Peyer's patch (tissue), 4 donors: ENCODE data around the gene HDAC11.

Experiments
- CTCF ChIP-seq, 6 experiments: fragments of 450-650 bp in 4 of 6; fragments of 200-600 bp in 2 of 6; sonication (generic) in 1 of 6; IDR thresholded peaks; one replicate each; pipeline ENCODE4 v1.5.1; 2017 to 2019; ENCODE audit warnings: antibody characterized with exemption in 6 of 6, mild to moderate bottlenecking in 3 of 6, moderate library complexity in 1 of 6
- POLR2A ChIP-seq, 2 donors: fragments of 450-650 bp; IDR thresholded peaks; one replicate each; pipeline ENCODE4 v1.5.1; 2017; ENCODE audit warnings: antibody characterized with exemption in 2 of 2, mild to moderate bottlenecking in 2 of 2, moderate library complexity in 2 of 2

GRCh38 chr3:13536832-13537231 is 56.7 kb downstream of the HDAC11 start:
- TF ChIP-seq CTCF (IDR thresholded peaks at IDR 0.05) (no peak), POLR2A (IDR thresholded peaks at IDR 0.05) (no peak)
